PFSK-1 (cell line): ENCODE data around the gene TMEM129.

Experiments
- FOXP2 ChIP-seq: optimal IDR thresholded peaks from 2 replicates; pipeline ENCODE3; 2011; ENCODE audit warnings: borderline replicate concordance, control low read depth, inconsistent platforms; ENCODE audit not compliant: insufficient read depth; ENCODE audit errors: extremely low read length, extremely low read depth
- POLR2AphosphoS5 ChIP-seq: IDR thresholded peaks from 2 replicates; pipeline ENCODE4 v1.6.1; 2012; ENCODE audit warnings: low read depth, mild to moderate bottlenecking, control low read depth, low read length, moderate library complexity
- SIN3A ChIP-seq: IDR thresholded peaks from 2 replicates; pipeline ENCODE4 v1.6.1; 2012; ENCODE audit warnings: mild to moderate bottlenecking, low read length, moderate library complexity, borderline replicate concordance; ENCODE audit not compliant: insufficient read depth
- TAF1 ChIP-seq: IDR thresholded peaks from 2 replicates; pipeline ENCODE4 v1.6.1; 2012; ENCODE audit warnings: low read length, control low read depth, borderline replicate concordance; ENCODE audit not compliant: insufficient read depth
- TF ChIP-seq, protein P1 (sequence below), 2 experiments: IDR thresholded peaks; 2 replicates each; pipeline versions ENCODE4 v1.6.1 to v1.8.0; 2011 to 2012; ENCODE audit warnings: low read depth in 2 of 2, low read length in 2 of 2, control low read depth in 1 of 2, inconsistent platforms in 1 of 2, mild to moderate bottlenecking in 1 of 2, moderate library complexity in 1 of 2; ENCODE audit not compliant: insufficient read depth in 1 of 2

Gene TMEM129

DNA sequence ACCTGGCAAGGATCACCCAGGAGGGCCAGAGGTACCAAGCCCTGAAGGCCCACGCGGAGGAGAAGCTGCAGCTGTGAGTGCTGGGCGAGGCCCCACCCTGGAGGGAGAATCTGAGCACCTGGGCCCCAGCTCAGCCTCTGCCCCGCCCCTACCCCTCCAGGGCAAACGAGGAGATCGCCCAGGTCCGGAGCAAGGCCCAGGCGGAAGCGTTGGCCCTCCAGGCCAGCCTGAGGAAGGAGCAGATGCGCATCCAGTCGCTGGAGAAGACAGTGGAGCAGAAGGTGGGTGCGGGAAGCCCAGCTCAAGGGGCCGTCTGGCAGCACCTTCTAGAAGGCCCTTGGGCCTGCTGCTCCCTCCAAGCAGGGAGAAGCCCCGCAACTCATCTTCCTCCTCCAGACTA is 23.4 kb upstream of the TMEM129 start:
- TF ChIP-seq, protein P1, sequence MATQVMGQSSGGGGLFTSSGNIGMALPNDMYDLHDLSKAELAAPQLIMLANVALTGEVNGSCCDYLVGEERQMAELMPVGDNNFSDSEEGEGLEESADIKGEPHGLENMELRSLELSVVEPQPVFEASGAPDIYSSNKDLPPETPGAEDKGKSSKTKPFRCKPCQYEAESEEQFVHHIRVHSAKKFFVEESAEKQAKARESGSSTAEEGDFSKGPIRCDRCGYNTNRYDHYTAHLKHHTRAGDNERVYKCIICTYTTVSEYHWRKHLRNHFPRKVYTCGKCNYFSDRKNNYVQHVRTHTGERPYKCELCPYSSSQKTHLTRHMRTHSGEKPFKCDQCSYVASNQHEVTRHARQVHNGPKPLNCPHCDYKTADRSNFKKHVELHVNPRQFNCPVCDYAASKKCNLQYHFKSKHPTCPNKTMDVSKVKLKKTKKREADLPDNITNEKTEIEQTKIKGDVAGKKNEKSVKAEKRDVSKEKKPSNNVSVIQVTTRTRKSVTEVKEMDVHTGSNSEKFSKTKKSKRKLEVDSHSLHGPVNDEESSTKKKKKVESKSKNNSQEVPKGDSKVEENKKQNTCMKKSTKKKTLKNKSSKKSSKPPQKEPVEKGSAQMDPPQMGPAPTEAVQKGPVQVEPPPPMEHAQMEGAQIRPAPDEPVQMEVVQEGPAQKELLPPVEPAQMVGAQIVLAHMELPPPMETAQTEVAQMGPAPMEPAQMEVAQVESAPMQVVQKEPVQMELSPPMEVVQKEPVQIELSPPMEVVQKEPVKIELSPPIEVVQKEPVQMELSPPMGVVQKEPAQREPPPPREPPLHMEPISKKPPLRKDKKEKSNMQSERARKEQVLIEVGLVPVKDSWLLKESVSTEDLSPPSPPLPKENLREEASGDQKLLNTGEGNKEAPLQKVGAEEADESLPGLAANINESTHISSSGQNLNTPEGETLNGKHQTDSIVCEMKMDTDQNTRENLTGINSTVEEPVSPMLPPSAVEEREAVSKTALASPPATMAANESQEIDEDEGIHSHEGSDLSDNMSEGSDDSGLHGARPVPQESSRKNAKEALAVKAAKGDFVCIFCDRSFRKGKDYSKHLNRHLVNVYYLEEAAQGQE (IDR thresholded peaks at IDR 0.05; ENCODE audit: insufficient read depth in 1 of 2, low read depth in 2 of 2, low read length in 2 of 2), result no peak
- TF ChIP-seq POLR2AphosphoS5 (no peak), SIN3A (no peak), FOXP2 (no peak), TAF1 (no peak)

DNA sequence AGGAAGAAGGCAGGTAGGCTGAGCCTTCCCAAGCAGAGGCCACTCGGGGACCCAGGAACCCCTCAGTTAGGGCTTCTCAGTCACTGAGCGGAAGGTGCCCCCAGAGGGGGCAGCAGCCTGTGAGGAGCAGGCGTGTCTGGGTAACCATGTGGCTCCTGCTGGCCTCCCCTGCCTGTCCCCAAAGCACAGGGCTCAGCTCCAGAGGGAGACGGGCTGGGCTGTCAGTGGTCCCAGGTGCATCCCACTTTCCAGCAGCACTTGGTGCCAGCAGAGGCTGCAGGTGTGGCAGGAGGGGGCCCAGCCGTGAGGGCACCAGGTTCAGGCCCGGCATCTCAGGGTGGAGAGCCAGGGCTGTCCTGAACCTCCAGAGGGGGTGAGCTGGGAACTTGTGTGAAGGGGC is 22.9 kb upstream of the TMEM129 start:
- TF ChIP-seq POLR2AphosphoS5 (no peak), TAF1 (no peak), SIN3A (no peak), FOXP2 (no peak)
- TF ChIP-seq, protein P1 (IDR thresholded peaks at IDR 0.05; ENCODE audit: insufficient read depth in 1 of 2, low read depth in 2 of 2, low read length in 2 of 2), result no peak

DNA sequence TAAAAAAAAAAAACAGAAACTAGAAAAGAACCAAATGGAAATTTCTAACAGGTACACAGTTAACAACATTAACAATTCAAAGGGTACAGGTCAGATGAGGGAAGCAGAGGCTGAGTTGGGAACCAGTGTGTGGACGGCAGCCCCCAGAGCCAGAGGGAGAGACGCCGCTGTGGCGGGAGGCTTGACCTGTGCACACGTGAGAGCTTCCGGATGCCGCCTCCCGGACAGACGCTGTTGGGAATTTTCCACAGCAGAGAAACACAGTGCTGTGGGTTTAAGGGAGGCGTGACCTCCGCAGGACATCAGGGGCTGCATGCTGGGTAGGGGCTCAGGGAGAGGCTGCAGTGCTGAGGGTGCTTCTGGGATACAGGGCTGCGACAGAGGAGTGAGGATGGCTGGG is 22.4 kb upstream of the TMEM129 start:
- TF ChIP-seq SIN3A (no peak), POLR2AphosphoS5 (no peak), TAF1 (no peak)
- TF ChIP-seq, protein P1 (IDR thresholded peaks at IDR 0.05; ENCODE audit: insufficient read depth in 1 of 2, low read depth in 2 of 2, low read length in 2 of 2), result no peak

DNA sequence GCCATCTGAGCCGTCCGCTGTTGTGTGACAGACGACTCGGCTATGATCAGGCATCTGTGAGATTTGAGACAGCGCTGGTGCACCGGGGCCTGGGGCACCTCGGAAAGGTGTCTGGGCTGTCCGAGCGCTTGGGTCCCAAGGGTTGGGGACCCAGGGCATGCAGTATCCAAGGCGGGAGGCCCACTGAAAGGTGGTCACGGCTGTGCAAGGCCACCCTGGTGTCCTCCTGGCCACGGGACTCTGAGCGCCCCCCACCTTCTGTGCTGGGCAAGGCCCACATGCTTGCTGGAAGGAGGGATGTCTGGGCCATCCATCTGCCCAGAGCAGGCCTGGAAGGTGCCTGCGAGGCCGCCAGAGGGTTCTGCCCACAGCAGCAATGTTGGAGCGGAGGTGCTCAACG is 20.1 kb upstream of the TMEM129 start:
- TF ChIP-seq SIN3A, result no peak
- no peak for TF ChIP-seq FOXP2
- TF ChIP-seq, protein P1 (IDR thresholded peaks at IDR 0.05; ENCODE audit: insufficient read depth in 1 of 2, low read depth in 2 of 2, low read length in 2 of 2), result no peak
- TF ChIP-seq POLR2AphosphoS5, result no peak
- no peak for TF ChIP-seq TAF1

DNA sequence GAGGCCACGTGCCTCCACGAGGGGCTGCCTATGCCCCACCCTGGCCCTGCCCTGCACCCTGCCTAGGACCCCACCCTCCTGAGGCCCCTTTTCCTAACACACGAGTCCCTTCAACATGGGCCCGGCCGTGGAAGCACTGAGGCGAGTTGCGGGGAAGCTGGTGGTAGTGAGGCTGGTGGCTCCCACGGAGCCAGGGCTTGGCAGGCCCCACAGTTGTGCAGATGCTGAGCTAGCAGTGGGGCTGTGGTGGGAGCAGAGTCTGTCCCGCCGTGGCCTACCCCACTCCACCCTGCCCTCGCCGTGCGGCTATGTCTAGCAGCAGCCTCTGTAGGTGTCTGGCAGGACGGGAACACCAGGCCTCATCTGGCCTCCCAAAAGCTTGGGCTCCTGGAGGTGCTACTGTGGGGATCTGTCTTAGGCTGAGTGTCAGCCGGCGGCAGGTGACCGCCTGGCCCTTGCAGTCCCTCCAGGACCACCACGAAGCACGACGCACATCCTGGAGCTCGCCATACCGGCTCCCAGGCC is 19.0 kb upstream of the TMEM129 start:
- TF ChIP-seq FOXP2 (no peak), TAF1 (no peak), SIN3A (no peak), POLR2AphosphoS5 (no peak)
- TF ChIP-seq, protein P1 (IDR thresholded peaks at IDR 0.05; ENCODE audit: insufficient read depth in 1 of 2, low read depth in 2 of 2, low read length in 2 of 2), result no peak
